Immature natural killer cell (primary cell): ENCODE measurements around the gene PYGM. TPM values are rescaled to one million over a fixed set of nuclear protein-coding genes. Genes with fewer than 3 reads are reported as not detected.

Source experiments
- DNase-seq, 3 donors: peaks; one replicate each; pipeline ENCODE4 v3.0.0; 2022; ENCODE audit warnings: mixed read lengths in 1 of 3
- H3K27ac Mint-ChIP-seq, 6 donors: one replicate each; pipeline ENCODE4 v1.8.0; 2020; ENCODE audit warnings: mixed read lengths in 6 of 6, mild to moderate bottlenecking in 5 of 6, inconsistent platforms in 4 of 6, moderate library complexity in 3 of 6
- H3K27me3 Mint-ChIP-seq, 3 donors: one replicate each; pipeline ENCODE4 v1.8.0; 2020 to 2021; ENCODE audit warnings: low read depth in 3 of 3, mild to moderate bottlenecking in 3 of 3, mixed read lengths in 3 of 3, moderate library complexity in 3 of 3, inconsistent platforms in 1 of 3
- H3K36me3 Mint-ChIP-seq, 3 donors: one replicate each; pipeline ENCODE4 v1.8.0; 2020; ENCODE audit warnings: mixed read lengths in 3 of 3, inconsistent platforms in 2 of 3, mild to moderate bottlenecking in 2 of 3
- H3K4me1 Mint-ChIP-seq, 2 donors: one replicate each; pipeline ENCODE4 v1.8.0; 2020; ENCODE audit warnings: inconsistent platforms in 2 of 2, mild to moderate bottlenecking in 2 of 2, mixed read lengths in 2 of 2, moderate library complexity in 1 of 2
- H3K4me3 Mint-ChIP-seq, 5 donors: one replicate each; pipeline ENCODE4 v1.8.0; 2020; ENCODE audit warnings: mild to moderate bottlenecking in 5 of 5, mixed read lengths in 5 of 5, inconsistent platforms in 3 of 5, moderate library complexity in 3 of 5
- H3K9me3 Mint-ChIP-seq, 6 donors: one replicate each; pipeline ENCODE4 v1.8.0; 2020; ENCODE audit warnings: mild to moderate bottlenecking in 6 of 6, mixed read lengths in 6 of 6, inconsistent platforms in 4 of 6, moderate library complexity in 3 of 6
- polyA plus RNA-seq, 3 donors: library from polyadenylated mRNA; unstranded; fragments of 300-500 nt; fragmentation: Illumina TruSeq; gene quantifications; one replicate each; pipeline ENCODE4 v1.2.3, GENCODE V29; 2021

Gene PYGM
- polyA plus RNA-seq, 3 donors from 2014 or later, result 0.63 to 1.1 TPM; not detected in 1

GRCh38 chr11:64741375-64742086 is 18.2 kb downstream of the PYGM start:
- no peak for DNase-seq
- Mint-ChIP-seq H3K4me1 (peaks cover 37 to 38% of the 10 kb centered on the region in 2 donors), H3K4me3 (peak overlapping the region; percentile 78 to 85 (median 81)), H3K27ac (peak overlapping the region; percentile 40 to 71 (median 61)), H3K9me3 (no peaks in the 10 kb centered on the region), H3K27me3 (peaks cover 15 to 19% (median 17%) of the 10 kb centered on the region in 3 donors), H3K36me3 (peaks cover 4 to 15% (median 8%) of the 10 kb centered on the region in 3 donors)

- DNase-seq, result no peak
- peaks cover 8 to 13% (median 9%) of the 10 kb centered on the region in 3 donors for H3K27me3 Mint-ChIP-seq
- H3K27ac Mint-ChIP-seq, result peak overlapping the region in 4 of 6 donors; percentile 12 to 66 (median 55)
- H3K36me3 Mint-ChIP-seq, result peaks cover 4 to 23% (median 14%) of the 10 kb centered on the region in 3 donors
- H3K9me3 Mint-ChIP-seq, result no peaks in the 10 kb centered on the region
- peaks cover 35 to 43% of the 10 kb centered on the region in 2 donors for H3K4me1 Mint-ChIP-seq
- H3K4me3 Mint-ChIP-seq, result no peak overlapping the region
Observed at GRCh38 chr11:64739871-64740270, 19.9 kb downstream of the PYGM start.

GRCh38 chr11:64736654-64737053 is 23.1 kb downstream of the PYGM start:
- no peak for DNase-seq
- peaks cover 4 to 41% (median 27%) of the 10 kb centered on the region in 3 donors for H3K36me3 Mint-ChIP-seq
- no peak overlapping the region for H3K4me3 Mint-ChIP-seq
- H3K27ac Mint-ChIP-seq, result peak overlapping the region in 2 of 6 donors; percentile 5 to 53
- H3K4me1 Mint-ChIP-seq, result peaks cover 30 to 36% of the 10 kb centered on the region in 2 donors
- H3K9me3 Mint-ChIP-seq, result no peaks in the 10 kb centered on the region
- peaks cover 0 to 3% (median 0%) of the 10 kb centered on the region in 3 donors for H3K27me3 Mint-ChIP-seq

- Mint-ChIP-seq H3K27me3 (peaks cover 0 to 3% (median 0%) of the 10 kb centered on the region in 3 donors), H3K27ac (peak overlapping the region in 3 of 6 donors; percentile 38 to 50 (median 49)), H3K4me3 (no peak overlapping the region), H3K36me3 (peaks cover 4 to 47% (median 30%) of the 10 kb centered on the region in 3 donors), H3K4me1 (peaks cover 23 to 32% of the 10 kb centered on the region in 2 donors), H3K9me3 (no peaks in the 10 kb centered on the region)
- no peak for DNase-seq
Observed at GRCh38 chr11:64735725-64736259, 24.0 kb downstream of the PYGM start.

GRCh38 chr11:64734811-64735724 is 24.7 kb downstream of the PYGM start:
- Mint-ChIP-seq H3K9me3 (no peaks in the 10 kb centered on the region), H3K36me3 (peaks cover 0 to 44% (median 26%) of the 10 kb centered on the region in 3 donors), H3K4me3 (no peak overlapping the region), H3K4me1 (peaks cover 17 to 25% of the 10 kb centered on the region in 2 donors), H3K27ac (peak overlapping the region in 3 of 6 donors; percentile 50 to 69 (median 68)), H3K27me3 (peaks cover 0 to 3% (median 0%) of the 10 kb centered on the region in 3 donors)
- DNase-seq, result no peak

- Mint-ChIP-seq H3K36me3 (peaks cover 0 to 49% (median 26%) of the 10 kb centered on the region in 3 donors), H3K27me3 (peaks cover 0 to 2% (median 0%) of the 10 kb centered on the region in 3 donors), H3K4me1 (peaks cover 16 to 24% of the 10 kb centered on the region in 2 donors), H3K9me3 (no peaks in the 10 kb centered on the region), H3K27ac (no peak overlapping the region), H3K4me3 (no peak overlapping the region)
- no peak for DNase-seq
Observed at GRCh38 chr11:64731601-64732000, 28.2 kb downstream of the PYGM start.

GRCh38 chr11:64729851-64730382 is 29.9 kb downstream of the PYGM start:
- peaks cover 0 to 41% (median 20%) of the 10 kb centered on the region in 3 donors for H3K36me3 Mint-ChIP-seq
- no peaks in the 10 kb centered on the region for H3K9me3 Mint-ChIP-seq
- no peak overlapping the region for H3K4me3 Mint-ChIP-seq
- DNase-seq, result no peak
- no peaks in the 10 kb centered on the region for H3K27me3 Mint-ChIP-seq
- peaks cover 12 to 20% of the 10 kb centered on the region in 2 donors for H3K4me1 Mint-ChIP-seq
- peak overlapping the region in 2 of 6 donors; percentile 42 to 89 for H3K27ac Mint-ChIP-seq

- no peak for DNase-seq
- Mint-ChIP-seq H3K4me3 (no peak overlapping the region), H3K36me3 (peaks cover 0 to 35% (median 15%) of the 10 kb centered on the region in 3 donors), H3K27ac (no peak overlapping the region), H3K9me3 (no peaks in the 10 kb centered on the region), H3K4me1 (peaks cover 14 to 22% of the 10 kb centered on the region in 2 donors), H3K27me3 (no peaks in the 10 kb centered on the region)
Observed at GRCh38 chr11:64728757-64729365, 30.9 kb downstream of the PYGM start.

GRCh38 chr11:64726867-64727530 is 32.8 kb downstream of the PYGM start:
- no peak for DNase-seq
- H3K36me3 Mint-ChIP-seq, result peaks cover 0 to 26% (median 11%) of the 10 kb centered on the region in 3 donors
- H3K9me3 Mint-ChIP-seq, result no peaks in the 10 kb centered on the region
- no peak overlapping the region for H3K4me3 Mint-ChIP-seq
- peaks cover 15 to 22% of the 10 kb centered on the region in 2 donors for H3K4me1 Mint-ChIP-seq
- peaks cover 0 to 2% (median 0%) of the 10 kb centered on the region in 3 donors for H3K27me3 Mint-ChIP-seq
- H3K27ac Mint-ChIP-seq, result no peak overlapping the region

- no peaks in the 10 kb centered on the region for H3K9me3 Mint-ChIP-seq
- H3K4me3 Mint-ChIP-seq, result no peak overlapping the region
- H3K27ac Mint-ChIP-seq, result no peak overlapping the region
- H3K4me1 Mint-ChIP-seq, result peaks cover 15% of the 10 kb centered on the region in 2 donors
- H3K27me3 Mint-ChIP-seq, result peaks cover 0 to 2% (median under 1%) of the 10 kb centered on the region in 3 donors
- DNase-seq, result no peak
- H3K36me3 Mint-ChIP-seq, result peaks cover 0 to 19% (median 4%) of the 10 kb centered on the region in 3 donors
Observed at GRCh38 chr11:64726211-64726641, 33.5 kb downstream of the PYGM start.

- peaks cover 1 to 3% (median 3%) of the 10 kb centered on the region in 3 donors for H3K27me3 Mint-ChIP-seq
- H3K4me3 Mint-ChIP-seq, result peak overlapping the region in 1 of 5 donors; percentile 34
- peaks cover 14 to 15% of the 10 kb centered on the region in 2 donors for H3K4me1 Mint-ChIP-seq
- DNase-seq, result no peak
- no peaks in the 10 kb centered on the region for H3K9me3 Mint-ChIP-seq
- peak overlapping the region in 4 of 6 donors; percentile 46 to 76 (median 57) for H3K27ac Mint-ChIP-seq
- H3K36me3 Mint-ChIP-seq, result peaks cover 0 to 14% (median 4%) of the 10 kb centered on the region in 3 donors
Observed at GRCh38 chr11:64724863-64725532, 34.8 kb downstream of the PYGM start.
